DOHH2 (cell line): Measurements from ENCODE around the gene CCDC185.

ENCODE experiments used
- CTCF ChIP-seq: fragments of 200-600 bp; sonication (generic); IDR thresholded peaks from one replicate; pipeline ENCODE4 v1.5.1; 2014; ENCODE audit warnings: antibody characterized with exemption, mild to moderate bottlenecking, low read depth, low read length; ENCODE audit not compliant: poor library complexity, severe bottlenecking
- EZH2phosphoT487 ChIP-seq: fragments of 200-600 bp; sonication (generic); IDR thresholded peaks from 2 replicates; pipeline ENCODE4 v1.6.1; 2017; ENCODE audit warnings: borderline replicate concordance, mild to moderate bottlenecking, antibody characterized with exemption, low read length, moderate library complexity, mixed read lengths

GRCh38 chr1:223347583-223347982, 45.6 kb upstream of the CCDC185 start:
- TF ChIP-seq CTCF = no peak
- TF ChIP-seq EZH2phosphoT487 = no peak
